NCI-H2029 treated with DMSO at 0.1 percent for 48 hours (cell line): ENCODE data around the gene TAPT1.

Source experiments
- DNase-seq: peaks from one replicate; lab custom pipeline; 2025; lab: John Stamatoyannopoulos, UW

The TAPT1 gene

GRCh38 chr4:16245241-16245640, 19.0 kb upstream of the TAPT1 start:
- no peak for DNase-seq

GRCh38 chr4:16243285-16243684, 17.0 kb upstream of the TAPT1 start:
- DNase-seq, result no peak

- DNase-seq, result no peak
Measured at GRCh38 chr4:16240300-16240699, 14.0 kb upstream of the TAPT1 start.

- DNase-seq, result no peak
Measured at GRCh38 chr4:16239086-16239485, 12.8 kb upstream of the TAPT1 start.

GRCh38 chr4:16238327-16238726, 12.1 kb upstream of the TAPT1 start:
- no peak for DNase-seq

- no peak for DNase-seq
Measured at GRCh38 chr4:16237715-16238114, 11.4 kb upstream of the TAPT1 start.

- no peak for DNase-seq
Measured at GRCh38 chr4:16236402-16237023, 10.2 kb upstream of the TAPT1 start.

GRCh38 chr4:16235209-16235608, 8.9 kb upstream of the TAPT1 start:
- no peak for DNase-seq

- DNase-seq, result no peak
Measured at GRCh38 chr4:16233569-16234177, 7.4 kb upstream of the TAPT1 start.

- no peak for DNase-seq
Measured at GRCh38 chr4:16231570-16232245, 5.4 kb upstream of the TAPT1 start.

- no peak for DNase-seq
Measured at GRCh38 chr4:16230308-16230707, 4.0 kb upstream of the TAPT1 start.

GRCh38 chr4:16229604-16230003, 3.3 kb upstream of the TAPT1 start:
- no peak for DNase-seq

- no peak for DNase-seq
Measured at GRCh38 chr4:16227462-16227868, 1.2 kb upstream of the TAPT1 start.

- no peak for DNase-seq
Measured at GRCh38 chr4:16226816-16227461, 668 bp upstream of the TAPT1 start.

- DNase-seq, result no peak
Measured at GRCh38 chr4:16225167-16225862, 956 bp downstream of the TAPT1 start.

- DNase-seq, result no peak
Measured at GRCh38 chr4:16224264-16225166, 1.8 kb downstream of the TAPT1 start.

- DNase-seq, result no peak
Measured at GRCh38 chr4:16222957-16223527, 3.2 kb downstream of the TAPT1 start.

- DNase-seq, result no peak
Measured at GRCh38 chr4:16218950-16219349, 7.3 kb downstream of the TAPT1 start.

- DNase-seq, result no peak
Measured at GRCh38 chr4:16217300-16218051, 8.8 kb downstream of the TAPT1 start.

- DNase-seq, result no peak
Measured at GRCh38 chr4:16213121-16213520, 13.2 kb downstream of the TAPT1 start.
